Head of caudate nucleus (tissue), 42 donors: ENCODE measurements around the gene LPO.

ENCODE experiments used
- DNase-seq, 42 donors: peaks; one replicate each; pipeline versions ENCODE4 v3.0.0 to v3.0.0-alpha.2; 2020 to 2021; ENCODE audit warnings: mixed read lengths in 7 of 42
- intact Hi-C: fragments of 100-400 bp; cut with DNase I; formaldehyde crosslinking; loops from one replicate; pipeline ENCODE4 v1.15.0; 2022

The LPO gene

DNA sequence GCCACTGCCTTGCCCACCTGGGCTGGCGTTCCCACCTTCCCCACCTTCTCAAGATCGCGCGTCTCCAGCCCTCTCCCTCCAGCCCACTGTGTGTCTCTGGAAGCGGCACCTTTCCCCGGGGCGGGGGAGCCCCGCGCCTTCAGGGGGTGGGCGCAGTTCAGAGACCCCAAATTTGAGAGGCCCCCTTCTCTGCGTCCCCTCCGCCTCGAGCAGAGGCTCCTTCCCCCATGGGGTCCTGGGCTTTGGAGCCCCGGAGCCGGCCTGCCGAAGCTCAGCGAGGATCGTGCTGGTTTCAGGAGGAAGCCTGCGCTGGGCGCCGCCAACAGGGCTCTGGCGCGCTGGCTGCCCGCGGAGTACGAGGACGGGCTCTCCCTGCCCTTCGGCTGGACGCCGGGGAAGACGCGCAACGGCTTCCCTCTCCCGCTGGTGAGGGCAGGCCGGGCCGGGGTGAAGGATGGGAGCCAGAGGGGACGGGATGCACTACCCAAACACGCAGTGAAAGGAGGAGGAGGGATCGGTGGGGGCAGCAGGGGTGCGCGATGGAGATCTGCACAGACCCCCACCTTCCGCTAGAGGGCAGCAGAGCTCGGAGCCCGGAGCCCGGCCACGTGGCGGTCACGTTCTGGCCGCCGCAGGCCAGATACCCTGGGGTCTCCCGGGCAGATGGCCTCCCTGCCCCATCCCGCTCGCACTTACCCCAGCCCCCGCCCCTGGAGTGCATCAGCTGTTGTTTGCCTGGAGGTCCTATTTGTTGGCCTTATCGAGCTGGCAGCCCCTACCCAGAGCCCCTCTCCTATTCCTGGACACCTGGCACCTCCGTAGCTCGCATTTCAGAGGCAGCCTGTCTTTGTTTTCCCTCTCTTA lies 11.1 kb downstream of the LPO start:
- peak; percentile 42 to 89 (median 76) for DNase-seq

DNA sequence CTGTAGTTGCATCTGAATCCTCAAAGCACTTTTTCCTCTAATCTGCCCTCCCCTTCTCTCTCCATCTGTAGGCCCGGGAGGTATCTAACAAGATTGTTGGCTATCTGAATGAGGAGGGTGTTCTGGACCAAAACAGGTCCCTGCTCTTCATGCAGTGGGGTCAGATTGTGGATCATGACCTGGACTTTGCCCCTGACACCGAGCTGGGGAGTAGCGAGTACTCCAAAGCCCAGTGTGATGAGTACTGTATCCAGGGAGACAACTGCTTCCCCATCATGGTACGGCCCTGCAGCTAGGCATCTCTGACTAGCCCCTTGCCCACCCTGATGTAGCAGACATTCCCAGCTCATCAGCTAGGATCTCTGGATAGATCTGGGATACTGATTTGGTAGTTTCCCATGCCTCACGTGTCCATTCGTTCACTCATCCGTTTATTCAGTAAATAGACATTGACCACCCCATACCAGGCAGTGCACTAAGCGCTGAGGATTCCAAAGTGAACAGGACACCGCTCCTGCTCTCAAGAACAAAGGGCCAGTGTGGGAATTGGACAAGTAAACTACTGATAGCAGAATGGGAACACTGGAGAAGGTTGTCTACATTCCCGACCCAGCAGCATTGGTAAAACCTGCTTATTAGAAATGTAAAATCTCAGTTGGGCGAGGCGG lies 12.1 kb downstream of the LPO start:
- intact Hi-C loops = no loop called here
- peak in 2 of 42 donors; percentile 7 to 24 for DNase-seq

More for the DNA sequence above, 11.1 kb downstream of the LPO start:
- intact Hi-C loops = no loop called here

DNA sequence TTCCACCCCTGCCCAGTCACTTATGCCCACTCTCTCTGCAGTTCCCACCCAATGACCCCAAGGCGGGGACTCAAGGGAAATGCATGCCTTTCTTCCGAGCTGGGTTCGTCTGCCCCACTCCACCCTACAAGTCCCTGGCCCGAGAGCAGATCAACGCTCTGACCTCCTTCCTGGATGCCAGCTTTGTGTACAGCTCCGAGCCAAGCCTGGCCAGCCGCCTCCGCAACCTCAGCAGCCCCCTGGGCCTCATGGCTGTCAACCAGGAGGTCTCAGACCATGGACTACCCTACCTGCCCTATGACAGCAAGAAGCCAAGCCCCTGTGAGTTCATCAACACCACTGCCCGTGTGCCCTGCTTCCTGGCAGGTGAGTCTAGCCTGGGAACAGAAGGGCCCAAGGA lies 13.8 kb downstream of the LPO start:
- DNase-seq = no peak
- intact Hi-C loops = no loop called here

DNA sequence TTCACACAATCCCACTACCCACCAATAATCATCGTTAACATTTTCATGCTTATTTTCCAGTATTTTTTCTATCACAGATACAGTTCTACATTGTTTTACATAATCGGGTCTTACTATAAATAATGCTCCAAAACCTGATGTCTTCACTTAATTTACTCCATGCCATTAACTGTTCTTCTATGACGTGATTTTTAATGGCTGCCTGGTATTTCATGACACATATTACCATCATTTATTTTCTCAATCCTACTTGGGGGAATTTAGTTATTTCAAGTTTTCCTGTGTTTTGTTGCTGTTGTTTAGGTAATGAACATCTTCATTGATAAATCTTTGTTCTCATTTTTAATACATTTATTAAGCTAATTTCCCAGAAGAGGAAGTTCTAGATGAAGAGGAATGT lies 14.7 kb downstream of the LPO start:
- no peak for DNase-seq
- intact Hi-C loops = no loop called here

DNA sequence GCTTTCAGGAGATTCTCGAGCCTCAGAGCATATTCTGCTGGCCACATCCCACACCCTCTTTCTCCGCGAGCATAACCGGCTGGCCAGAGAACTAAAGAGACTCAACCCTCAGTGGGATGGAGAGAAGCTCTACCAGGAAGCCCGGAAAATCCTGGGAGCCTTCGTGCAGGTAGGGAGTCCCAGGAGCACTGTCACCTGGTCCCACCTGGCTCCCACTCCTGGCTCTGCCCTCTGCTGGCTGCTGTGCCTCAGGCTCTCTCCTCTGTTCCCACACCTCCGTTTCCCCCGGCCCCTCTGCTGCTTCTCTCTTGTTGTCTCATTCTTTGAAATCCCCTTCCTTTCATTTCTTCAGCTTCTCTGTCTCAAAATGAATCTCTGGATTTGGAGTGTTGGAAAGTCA lies 16.4 kb downstream of the LPO start:
- intact Hi-C loops = no loop called here
- no peak for DNase-seq

DNA sequence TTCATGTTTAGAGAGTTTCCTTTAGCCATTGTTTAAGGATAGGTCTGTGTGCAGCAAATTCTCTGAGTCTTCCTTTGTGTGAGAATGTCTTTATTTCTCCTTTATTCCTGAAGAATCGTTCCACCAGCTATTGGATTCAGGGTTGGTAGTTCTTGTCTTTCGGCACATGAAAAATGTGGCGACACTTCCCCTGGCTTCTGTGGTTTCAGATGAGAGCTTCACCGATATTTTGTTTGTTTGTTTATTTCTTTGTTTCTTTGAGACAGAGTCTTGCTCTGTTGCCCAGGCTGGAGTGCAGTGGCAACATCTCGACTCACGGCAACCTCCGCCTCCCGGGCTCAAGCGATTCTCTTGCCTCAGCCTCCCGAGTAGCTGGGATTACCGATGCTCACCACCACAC lies 23.8 kb downstream of the LPO start:
- DNase-seq = peak in 1 of 42 donors; percentile 23
- intact Hi-C loops = no loop called here

DNA sequence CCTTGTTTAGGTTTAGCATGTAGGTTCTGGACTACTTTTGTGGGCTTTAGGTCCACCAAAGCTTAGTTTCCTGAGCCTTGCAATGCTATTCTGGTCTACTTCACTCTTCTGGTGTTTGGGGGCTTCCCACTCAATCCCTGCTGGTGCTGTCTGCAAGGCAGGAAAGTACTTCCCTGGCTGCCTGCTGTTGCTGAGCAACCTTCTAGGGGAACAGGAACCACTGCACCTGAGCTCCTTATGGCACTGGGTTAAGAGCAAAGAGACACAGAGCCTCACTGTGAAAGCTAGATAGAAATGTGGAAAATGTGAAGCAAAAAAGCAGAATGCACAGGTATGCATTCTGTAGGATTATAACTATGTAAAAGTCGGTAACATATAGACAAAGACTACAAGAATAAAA lies 25.4 kb downstream of the LPO start:
- intact Hi-C loops = no loop called here
- DNase-seq = peak in 12 of 42 donors; percentile 15 to 47 (median 26)

DNA sequence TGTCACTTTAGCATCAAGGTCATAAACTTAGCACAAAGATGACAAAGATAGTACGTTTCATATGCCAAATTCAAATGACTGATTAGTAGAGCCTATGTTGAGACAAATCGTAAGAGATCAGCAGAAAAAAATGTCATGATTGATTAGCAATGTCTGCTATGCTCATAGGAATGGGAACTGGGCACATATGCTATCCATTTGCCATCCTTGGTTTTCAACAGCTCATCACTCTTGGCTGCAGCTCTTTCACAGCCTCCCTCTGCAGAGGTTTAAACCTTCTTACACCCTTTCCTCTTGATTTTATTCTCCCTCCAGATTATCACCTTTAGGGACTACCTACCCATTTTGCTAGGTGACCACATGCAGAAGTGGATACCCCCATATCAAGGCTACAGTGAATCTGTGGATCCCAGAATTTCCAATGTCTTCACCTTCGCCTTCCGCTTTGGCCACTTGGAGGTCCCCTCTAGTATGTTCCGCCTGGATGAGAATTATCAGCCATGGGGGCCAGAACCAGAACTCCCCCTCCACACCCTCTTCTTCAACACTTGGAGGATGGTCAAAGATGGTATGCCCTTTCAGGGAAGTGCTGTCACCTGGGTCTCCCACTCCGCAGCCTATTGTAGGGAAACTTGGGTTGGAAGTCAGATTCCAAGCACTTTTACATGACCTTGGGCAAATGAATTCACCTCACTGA lies 26.2 kb downstream of the LPO start:
- peak in 3 of 42 donors; percentile 2 to 17 (median 7) for DNase-seq
- intact Hi-C loops = no loop called here

DNA sequence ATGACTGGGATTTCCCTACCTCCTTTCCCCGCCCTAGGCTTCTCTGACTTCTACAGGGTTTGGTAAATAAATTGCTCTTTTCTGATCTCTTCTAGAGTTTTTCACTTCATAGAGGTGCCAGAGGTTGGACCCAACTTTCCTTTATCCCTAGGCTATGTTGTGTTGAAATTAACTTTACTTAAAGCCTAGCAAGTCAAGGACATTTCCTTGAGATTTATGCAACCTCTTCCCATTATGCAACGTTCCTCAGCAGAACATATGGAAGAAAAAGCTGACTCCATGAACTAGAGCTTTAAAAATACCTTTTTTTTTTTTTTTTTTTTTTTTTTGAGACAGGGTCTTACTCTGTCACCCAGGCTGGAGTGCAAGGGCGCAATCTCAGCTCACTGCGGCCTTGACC lies 26.9 kb downstream of the LPO start:
- peak in 2 of 42 donors; percentile 31 to 38 for DNase-seq
- intact Hi-C loops = no loop called here

DNA sequence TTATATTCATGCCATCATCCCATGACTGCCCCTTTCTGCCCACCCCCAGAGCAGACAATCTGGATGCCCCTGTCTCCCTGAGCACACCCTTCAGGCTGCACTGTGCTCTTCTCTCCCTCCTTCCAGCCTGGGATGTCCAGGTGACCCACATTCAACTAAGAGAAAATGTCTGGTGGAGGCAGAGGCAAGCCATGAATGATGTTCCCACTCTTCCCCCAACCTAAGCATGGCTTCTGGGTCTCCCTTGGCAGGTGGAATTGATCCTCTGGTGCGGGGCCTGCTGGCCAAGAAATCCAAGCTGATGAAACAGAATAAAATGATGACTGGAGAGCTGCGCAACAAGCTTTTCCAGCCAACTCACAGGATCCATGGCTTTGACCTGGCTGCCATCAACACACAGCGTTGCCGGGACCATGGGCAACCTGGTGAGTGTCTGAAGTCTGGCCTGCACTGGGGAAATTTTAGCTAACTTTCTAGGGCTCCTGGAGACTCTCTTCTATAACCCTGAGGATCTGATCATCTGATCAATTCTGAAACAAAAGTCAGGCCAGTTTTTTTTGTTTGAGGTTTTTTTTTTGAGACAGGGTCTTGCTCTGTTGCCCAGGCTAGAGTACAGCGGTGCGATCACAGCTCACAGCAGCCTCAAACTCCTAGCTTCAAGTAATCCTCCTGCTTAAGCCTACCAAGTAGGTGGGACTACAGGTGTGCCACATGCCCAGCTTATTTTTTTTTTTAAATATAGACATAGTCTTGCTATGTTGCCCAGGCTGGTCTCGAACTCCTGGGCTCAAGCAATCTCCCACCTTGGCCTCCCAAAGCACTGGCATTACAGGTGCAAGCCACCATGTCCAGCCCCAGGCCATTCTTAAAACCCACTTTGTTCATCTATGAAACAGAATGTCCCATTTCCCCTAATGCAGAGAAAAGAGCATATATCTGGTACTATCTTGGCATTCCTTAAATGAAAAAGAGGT lies 27.8 kb downstream of the LPO start:
- DNase-seq = peak in 4 of 42 donors; percentile 1 to 13 (median 10)
- intact Hi-C loops = no loop called here

DNA sequence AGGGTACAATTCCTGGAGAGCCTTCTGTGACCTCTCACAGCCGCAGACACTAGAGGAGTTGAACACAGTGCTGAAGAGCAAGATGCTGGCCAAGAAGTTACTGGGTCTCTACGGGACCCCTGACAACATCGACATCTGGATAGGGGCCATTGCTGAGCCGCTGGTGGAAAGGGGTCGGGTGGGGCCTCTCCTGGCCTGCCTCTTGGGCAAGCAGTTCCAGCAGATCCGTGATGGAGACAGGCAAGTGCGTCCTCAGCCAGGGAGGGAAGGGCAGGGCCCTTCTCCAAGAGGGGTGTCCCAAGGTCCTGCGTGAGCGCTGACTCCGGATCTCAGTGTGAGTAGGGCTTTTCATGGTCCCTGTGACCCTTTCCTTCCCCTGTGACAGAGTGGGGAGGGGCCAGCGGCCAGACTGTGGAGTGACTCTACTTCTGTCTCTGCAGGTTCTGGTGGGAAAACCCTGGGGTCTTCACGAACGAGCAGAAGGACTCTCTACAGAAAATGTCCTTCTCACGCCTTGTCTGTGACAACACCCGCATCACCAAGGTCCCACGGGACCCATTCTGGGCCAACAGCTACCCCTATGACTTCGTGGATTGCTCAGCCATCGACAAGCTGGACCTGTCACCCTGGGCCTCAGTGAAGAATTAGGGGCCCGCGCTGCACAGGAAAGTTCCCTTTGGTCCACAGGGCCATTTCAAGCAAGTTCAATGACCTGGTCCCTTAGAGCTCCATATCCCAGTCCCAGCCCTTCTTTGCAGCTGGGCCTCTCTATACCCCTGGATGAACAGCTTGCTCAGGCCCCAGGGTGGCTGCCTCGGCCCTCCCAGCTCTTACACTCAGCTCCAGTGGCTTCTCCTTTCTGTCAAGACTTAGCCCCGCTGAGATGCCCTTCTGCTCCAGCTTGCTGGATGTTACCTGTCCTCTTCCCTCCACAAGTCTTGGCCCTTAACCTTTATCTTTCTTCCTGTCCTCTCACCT lies 29.3 kb downstream of the LPO start:
- intact Hi-C loops = no loop called here

DNA sequence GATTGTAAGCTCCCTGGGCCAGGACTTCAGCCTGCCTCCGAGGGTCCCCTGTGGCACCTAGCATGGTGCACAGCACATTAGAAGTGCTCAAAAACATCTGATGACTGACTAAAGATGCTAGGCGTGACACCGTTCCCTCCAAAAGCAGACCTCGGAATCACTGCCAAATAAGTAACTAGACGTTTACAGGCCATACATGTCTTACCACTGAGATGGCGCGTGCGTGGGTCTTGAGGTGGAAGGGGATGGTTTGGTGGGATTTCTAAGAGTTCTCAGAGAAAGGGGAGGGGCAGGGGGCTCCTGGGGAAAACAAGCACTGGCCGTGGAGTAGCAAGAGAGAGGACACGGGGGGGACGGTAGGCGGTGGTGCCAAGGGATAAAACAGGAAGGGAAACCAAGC lies 29.9 kb downstream of the LPO start:
- intact Hi-C loops = no loop called here
- DNase-seq = peak in 1 of 42 donors; percentile 24

More for the DNA sequence above, 29.3 kb downstream of the LPO start:
- DNase-seq = peak in 3 of 42 donors; percentile 8 to 9 (median 8)

DNA sequence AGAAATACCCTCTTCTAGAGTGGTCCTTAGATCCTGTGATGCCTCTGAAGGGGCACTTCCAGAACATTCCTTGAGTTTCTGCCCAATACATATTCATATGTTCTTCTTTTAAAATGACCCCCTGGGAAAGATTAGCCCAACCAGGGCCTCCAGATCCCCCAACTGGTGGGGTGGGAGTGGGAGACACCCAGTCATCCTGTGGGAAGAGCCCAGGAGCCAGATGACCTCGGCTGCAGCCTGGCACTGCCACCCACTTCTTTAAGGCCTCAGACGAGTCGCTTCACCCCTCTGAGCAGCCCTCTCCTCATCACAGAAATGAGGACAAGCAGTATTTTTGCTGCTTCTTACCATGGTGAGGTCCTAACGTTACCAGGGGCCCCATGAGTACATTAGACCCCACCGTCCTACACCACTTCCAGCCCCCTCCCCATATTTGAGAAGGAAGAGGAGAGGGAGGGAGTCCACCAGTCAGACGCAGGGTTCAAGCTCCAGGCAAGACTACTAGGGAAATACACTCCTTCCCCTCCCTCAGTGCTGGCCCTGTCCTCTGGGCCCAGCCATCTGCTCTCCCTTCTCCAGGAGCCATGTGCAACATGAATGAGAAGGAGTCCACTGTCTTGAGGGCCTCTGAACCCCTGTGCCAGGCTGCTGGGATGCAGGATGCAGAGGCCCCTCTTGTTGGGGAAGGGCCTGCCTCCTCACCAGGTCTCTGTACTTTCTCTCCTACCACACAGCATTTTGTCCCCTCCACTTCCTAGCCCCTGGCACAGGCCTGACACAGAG lies 30.6 kb downstream of the LPO start:
- peak in 2 of 42 donors; percentile 5 to 8 for DNase-seq
- intact Hi-C loops = no loop called here

DNA sequence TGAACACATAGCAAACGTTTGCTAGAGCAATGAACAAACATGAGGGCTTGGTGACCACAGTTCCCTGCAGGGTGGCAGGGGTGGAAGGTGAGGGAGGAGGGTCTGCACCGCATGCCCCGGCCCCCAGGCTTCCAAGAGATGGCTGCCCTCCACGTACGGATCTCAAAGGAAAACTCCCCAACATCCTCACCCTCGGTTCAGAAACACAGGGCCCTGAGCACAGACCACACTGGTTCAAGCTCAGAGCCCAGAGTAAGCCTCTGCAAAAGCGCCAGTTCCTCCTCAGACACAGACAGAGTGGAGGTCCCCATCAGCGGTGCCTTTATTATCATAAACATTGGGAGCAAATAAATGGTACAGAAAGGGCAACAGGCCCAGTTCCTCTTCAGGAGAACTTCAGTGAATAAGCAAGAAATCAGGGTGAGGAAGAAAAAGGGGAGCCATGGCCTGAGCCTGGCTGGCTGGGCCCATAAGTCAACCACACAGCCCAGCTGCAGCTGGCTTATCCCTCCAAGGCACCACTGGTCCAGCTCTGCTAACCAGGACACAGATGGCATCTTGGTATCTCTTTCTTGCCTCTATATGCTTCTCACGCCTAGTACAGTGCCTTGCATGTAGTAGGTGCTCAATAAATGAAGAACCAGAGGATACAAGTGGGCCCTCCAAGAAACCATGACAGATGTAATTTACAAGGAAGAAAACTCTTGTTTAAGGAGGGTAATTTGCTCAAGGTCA lies 31.3 kb downstream of the LPO start:
- no peak for DNase-seq
- intact Hi-C loops = no loop called here

DNA sequence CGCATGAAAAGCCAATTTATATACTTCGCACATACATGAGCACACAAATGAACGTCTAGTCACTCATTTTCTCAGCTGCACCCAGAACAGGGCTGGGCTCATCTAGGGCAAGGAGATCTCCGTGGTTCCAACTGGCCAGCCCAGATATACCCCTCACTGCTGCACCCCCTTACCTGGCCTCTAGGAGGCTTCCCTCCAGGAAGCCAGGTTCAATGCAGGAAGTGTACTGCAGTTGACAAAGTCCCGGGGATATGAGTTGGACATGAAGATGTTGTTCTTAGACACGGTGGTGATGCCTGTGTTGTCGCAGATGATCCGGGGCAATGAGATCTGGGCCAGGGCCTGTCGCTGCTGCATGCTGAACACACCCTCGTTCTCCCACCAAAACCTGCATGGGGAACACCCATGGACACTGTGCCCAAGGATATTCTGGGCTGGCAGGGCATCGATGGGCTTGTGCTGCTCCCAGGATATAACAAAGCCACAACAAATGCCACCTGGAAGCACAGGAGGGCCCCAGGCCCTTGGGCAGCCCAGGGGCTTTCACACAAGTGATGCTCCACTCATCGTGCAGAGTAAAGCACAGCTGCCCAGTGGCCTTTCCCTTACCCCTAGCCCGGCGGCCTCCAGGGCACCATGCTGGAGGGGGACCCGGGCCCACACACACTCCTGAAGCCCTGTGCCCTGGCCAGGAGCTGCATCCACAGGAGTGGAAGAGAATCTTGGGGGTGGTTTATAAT lies 32.3 kb downstream of the LPO start:
- intact Hi-C loops = no loop called here
- DNase-seq = peak in 1 of 42 donors; percentile 22
